ENCODE results near the gene CYP2A6. TPM values are rescaled to one million over a fixed set of nuclear protein-coding genes. Genes with fewer than 3 reads are reported as not detected.
A peak's percentile ranks its signal among the peaks of the same experiment; 100 is the strongest.

Gene CYP2A6
- polyA plus RNA-seq, 4 donors = 0.04 to 0.18 TPM; not detected in 2

GRCh38 chr19:40799558-40800338 is 50.5 kb downstream of the CYP2A6 start:
- peak overlapping the region; percentile 63 to 86 (median 84) for H3K27ac ChIP-seq (ENCODE audit: low read depth in 1 of 3, low read length in 2 of 3)
- H3K9me3 ChIP-seq (ENCODE audit: control insufficient read depth in 2 of 2, insufficient read depth in 1 of 2, low read depth in 1 of 2, low read length in 1 of 2) = no peaks in the 10 kb centered on the region
- H3K4me1 ChIP-seq (ENCODE audit: control insufficient read depth in 3 of 3, insufficient read depth in 2 of 3, low read depth in 1 of 3, low read length in 2 of 3) = peaks cover 24 to 58% (median 27%) of the 10 kb centered on the region in 3 donors
- H3K36me3 ChIP-seq (ENCODE audit: control insufficient read depth in 3 of 3, insufficient read depth in 2 of 3, low read depth in 1 of 3, low read length in 3 of 3) = peaks cover 0 to 54% (median 4%) of the 10 kb centered on the region in 3 donors
- WGBS, 3 donors = 0 to 2% (median 2%) methylated on average over 16 to 40 of the region's 40 CpGs
- no peaks in the 10 kb centered on the region for H3K27me3 ChIP-seq (ENCODE audit: control insufficient read depth in 3 of 3, insufficient read depth in 3 of 3, low read length in 3 of 3)
- peak overlapping the region; percentile 77 to 98 (median 93) for H3K4me3 ChIP-seq (ENCODE audit: low read depth in 1 of 3, low read length in 3 of 3)
- DNase-seq (peak in 1 of 2 donors; percentile 58), FAIRE-seq (no peak)

- peaks cover 16 to 50% (median 22%) of the 10 kb centered on the region in 3 donors for H3K4me1 ChIP-seq (ENCODE audit: control insufficient read depth in 3 of 3, insufficient read depth in 2 of 3, low read depth in 1 of 3, low read length in 2 of 3)
- FAIRE-seq (peak; percentile 30), DNase-seq (peak; percentile 100)
- H3K27me3 ChIP-seq (ENCODE audit: control insufficient read depth in 3 of 3, insufficient read depth in 3 of 3, low read length in 3 of 3) = no peaks in the 10 kb centered on the region
- H3K9me3 ChIP-seq (ENCODE audit: control insufficient read depth in 2 of 2, insufficient read depth in 1 of 2, low read depth in 1 of 2, low read length in 1 of 2) = no peaks in the 10 kb centered on the region
- H3K4me3 ChIP-seq (ENCODE audit: low read depth in 1 of 3, low read length in 3 of 3) = peak within 1 kb of the TSS; percentile 77 to 98 (median 93)
- peak within 1 kb of the TSS; percentile 76 to 92 (median 91) for H3K27ac ChIP-seq (ENCODE audit: low read depth in 1 of 3, low read length in 2 of 3)
- WGBS, 3 donors = 0 to 1% (median 1%) methylated on average over 53 to 109 of the region's 110 CpGs
- peaks cover 0 to 46% (median 4%) of the 10 kb centered on the region in 3 donors for H3K36me3 ChIP-seq (ENCODE audit: control insufficient read depth in 3 of 3, insufficient read depth in 2 of 3, low read depth in 1 of 3, low read length in 3 of 3)
These were observed 51.3 kb downstream of the CYP2A6 start, which contains the start of gene EGLN2 for GRCh38 chr19:40798683-40799557. EGLN2 (plus strand) TSS chr19:40799191; CDS start chr19:40800573, 1,382 bp downstream.

GRCh38 chr19:40797963-40798682 is 52.1 kb downstream of the CYP2A6 start:
- peaks cover 0 to 38% (median 4%) of the 10 kb centered on the region in 3 donors for H3K36me3 ChIP-seq (ENCODE audit: control insufficient read depth in 3 of 3, insufficient read depth in 2 of 3, low read depth in 1 of 3, low read length in 3 of 3)
- FAIRE-seq = no peak
- H3K27ac ChIP-seq (ENCODE audit: low read depth in 1 of 3, low read length in 2 of 3) = peak overlapping the region; percentile 76 to 92 (median 91)
- 8 to 9% (median 9%) methylated on average over 28 of the region's 28 CpGs for WGBS, 3 donors
- DNase-seq = peak; percentile 86 to 90
- H3K9me3 ChIP-seq (ENCODE audit: control insufficient read depth in 2 of 2, insufficient read depth in 1 of 2, low read depth in 1 of 2, low read length in 1 of 2) = no peaks in the 10 kb centered on the region
- peaks cover 9 to 42% (median 16%) of the 10 kb centered on the region in 3 donors for H3K4me1 ChIP-seq (ENCODE audit: control insufficient read depth in 3 of 3, insufficient read depth in 2 of 3, low read depth in 1 of 3, low read length in 2 of 3)
- no peaks in the 10 kb centered on the region for H3K27me3 ChIP-seq (ENCODE audit: control insufficient read depth in 3 of 3, insufficient read depth in 3 of 3, low read length in 3 of 3)
- peak overlapping the region in 2 of 3 donors; percentile 39 to 45 for H3K4me3 ChIP-seq (ENCODE audit: low read depth in 1 of 3, low read length in 3 of 3)

- no peak for FAIRE-seq
- WGBS, 3 donors = 94 to 96% (median 95%) methylated on average over 14 of the region's 14 CpGs
These were observed 52.9 kb downstream of the CYP2A6 start for GRCh38 chr19:40797166-40797962.

More at GRCh38 chr19:40797166-40797962, 52.9 kb downstream of the CYP2A6 start:
- Histone ChIP-seq H3K4me3 (ENCODE audit: low read depth in 1 of 3, low read length in 3 of 3) (no peak overlapping the region), H3K9me3 (ENCODE audit: control insufficient read depth in 2 of 2, insufficient read depth in 1 of 2, low read depth in 1 of 2, low read length in 1 of 2) (no peaks in the 10 kb centered on the region), H3K4me1 (ENCODE audit: control insufficient read depth in 3 of 3, insufficient read depth in 2 of 3, low read depth in 1 of 3, low read length in 2 of 3) (peaks cover 5 to 34% (median 9%) of the 10 kb centered on the region in 3 donors), H3K27me3 (ENCODE audit: control insufficient read depth in 3 of 3, insufficient read depth in 3 of 3, low read length in 3 of 3) (no peaks in the 10 kb centered on the region), H3K36me3 (ENCODE audit: control insufficient read depth in 3 of 3, insufficient read depth in 2 of 3, low read depth in 1 of 3, low read length in 3 of 3) (peaks cover under 1 to 30% (median 7%) of the 10 kb centered on the region in 3 donors), H3K27ac (ENCODE audit: low read depth in 1 of 3, low read length in 2 of 3) (peak overlapping the region; percentile 76 to 92 (median 91))
- DNase-seq = no peak

Other genes starting within 250 kb of the CYP2A6 start
- 100 to 1,000 TPM in 2 of 4 donors, 10 to 100 TPM in 2; 63.3 to 222 (median 116) TPM for gene LTBP4, start 249.1 kb downstream of the CYP2A6 start, polyA plus RNA-seq
- gene NUMBL, start 159.8 kb downstream of the CYP2A6 start, polyA plus RNA-seq = 10 to 100 TPM in 2 of 4 donors, 1 to 10 TPM in 2; 6.2 to 15.6 (median 9.9) TPM
- gene COQ8B, start 133.6 kb downstream of the CYP2A6 start, polyA plus RNA-seq = 10 to 100 TPM; 29.2 to 45.5 (median 42.8) TPM
- 10 to 100 TPM; 22.7 to 36.5 (median 25.5) TPM for gene ITPKC, start 133.3 kb downstream of the CYP2A6 start, polyA plus RNA-seq
- 10 to 100 TPM; 12.1 to 27.5 (median 18.0) TPM for gene ACTMAP, start 100.0 kb downstream of the CYP2A6 start, polyA plus RNA-seq
- gene SNRPA, start 99.2 kb downstream of the CYP2A6 start, polyA plus RNA-seq = 10 to 100 TPM; 25.7 to 77.8 (median 52.7) TPM
- 1 to 10 TPM in 3 of 4 donors, not detected in 1; 2.7 to 4.3 (median 3.2) TPM for gene MIA, start 74.9 kb downstream of the CYP2A6 start, polyA plus RNA-seq
- gene RAB4B, start 72.2 kb downstream of the CYP2A6 start, polyA plus RNA-seq = 10 to 100 TPM; 20.1 to 48.1 (median 43.1) TPM
- 100 to 1,000 TPM in 1 of 4 donors, 10 to 100 TPM in 3; 60.1 to 103 (median 81.3) TPM for gene EGLN2, start 51.3 kb downstream of the CYP2A6 start, polyA plus RNA-seq
- gene CYP2A7, start 31.8 kb upstream of the CYP2A6 start, polyA plus RNA-seq = under 1 TPM in 1 of 4 donors, not detected in 3; 0.13 TPM
- gene CYP2B6, start 140.8 kb upstream of the CYP2A6 start, polyA plus RNA-seq = 1 to 10 TPM; 3.8 to 9.7 (median 6.5) TPM
- not detected for gene CYP2A13, start 238.0 kb upstream of the CYP2A6 start, polyA plus RNA-seq

Data from small intestine (tissue), 7 donors.